GM18861 (cell line): ENCODE measurements around the gene TBKBP1.

Experiments used
- ATAC-seq: cut with Tn5 transposase; IDR thresholded peaks from one replicate; pipeline ENCODE4 v1.9.1; 2021; ENCODE audit not compliant: unreplicated experiment

The TBKBP1 gene, protein sequence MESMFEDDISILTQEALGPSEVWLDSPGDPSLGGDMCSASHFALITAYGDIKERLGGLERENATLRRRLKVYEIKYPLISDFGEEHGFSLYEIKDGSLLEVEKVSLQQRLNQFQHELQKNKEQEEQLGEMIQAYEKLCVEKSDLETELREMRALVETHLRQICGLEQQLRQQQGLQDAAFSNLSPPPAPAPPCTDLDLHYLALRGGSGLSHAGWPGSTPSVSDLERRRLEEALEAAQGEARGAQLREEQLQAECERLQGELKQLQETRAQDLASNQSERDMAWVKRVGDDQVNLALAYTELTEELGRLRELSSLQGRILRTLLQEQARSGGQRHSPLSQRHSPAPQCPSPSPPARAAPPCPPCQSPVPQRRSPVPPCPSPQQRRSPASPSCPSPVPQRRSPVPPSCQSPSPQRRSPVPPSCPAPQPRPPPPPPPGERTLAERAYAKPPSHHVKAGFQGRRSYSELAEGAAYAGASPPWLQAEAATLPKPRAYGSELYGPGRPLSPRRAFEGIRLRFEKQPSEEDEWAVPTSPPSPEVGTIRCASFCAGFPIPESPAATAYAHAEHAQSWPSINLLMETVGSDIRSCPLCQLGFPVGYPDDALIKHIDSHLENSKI

DNA sequence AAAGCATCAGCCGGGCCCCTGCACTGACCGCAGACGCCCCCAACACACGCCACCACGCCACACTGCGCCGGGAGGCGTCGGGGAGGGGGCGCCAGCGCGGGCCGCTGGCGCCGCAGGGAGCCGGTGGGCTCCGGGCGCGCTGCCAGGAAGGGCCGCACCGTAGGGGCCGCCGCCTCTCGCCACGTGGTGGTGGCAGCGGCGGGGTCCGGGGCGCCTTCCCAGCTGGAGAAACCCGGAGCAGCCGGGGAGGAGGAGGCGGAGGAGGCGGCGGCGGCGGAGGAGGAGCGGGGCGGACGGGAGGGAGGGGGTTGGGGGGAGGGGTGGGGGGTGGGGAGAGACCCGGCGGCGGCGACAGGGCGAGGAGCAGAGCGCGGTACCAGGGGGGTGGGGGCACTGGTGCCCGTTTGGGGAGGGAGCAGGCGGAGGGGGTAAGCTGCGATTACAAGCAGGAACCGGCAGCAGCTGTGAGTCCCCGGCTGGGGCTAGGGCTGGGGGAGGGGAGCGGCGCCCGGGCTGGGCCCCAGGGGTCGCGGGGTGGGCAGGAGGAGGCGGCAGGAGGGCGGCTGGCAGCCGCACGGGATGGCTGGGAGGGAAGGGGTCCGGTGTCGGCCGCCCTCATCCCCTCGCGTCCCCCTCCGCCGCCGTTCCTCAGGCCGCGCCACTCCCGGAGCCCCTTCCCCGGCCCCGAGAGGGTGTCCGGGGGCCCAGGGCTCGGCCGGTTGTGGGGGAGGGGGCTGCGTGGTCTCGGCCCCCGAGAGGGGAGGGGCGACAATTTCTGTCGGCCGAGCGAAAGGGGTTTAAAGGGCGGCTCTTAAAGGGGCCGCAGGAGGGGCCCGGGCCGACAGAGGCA lies at the start of gene TBKBP1:
TSS of gene TBKBP1 (plus strand) at position 431 of the 850 bp plus-strand sequence. CDS start 1,952 bp downstream, outside the sequence.
- ATAC-seq: no peak

DNA sequence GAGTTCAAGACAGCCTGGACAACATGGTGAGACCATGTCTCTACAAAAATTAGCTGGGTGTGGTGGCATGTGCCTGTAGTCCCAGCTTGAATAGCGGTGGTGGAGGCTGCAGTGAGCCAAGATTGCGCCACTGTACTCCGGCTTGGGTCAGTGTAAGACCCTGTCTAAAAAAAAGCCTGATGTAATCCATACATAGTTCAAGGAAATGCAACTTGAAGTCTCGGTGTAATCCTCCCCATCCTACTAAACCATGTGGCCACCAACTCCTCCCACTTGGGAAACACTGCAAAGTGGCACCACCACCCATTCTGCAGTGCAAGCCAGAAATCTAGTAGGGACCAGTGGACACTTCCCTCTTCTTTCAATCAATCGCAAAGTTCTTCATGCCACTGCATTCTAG lies 49.6 kb upstream of the TBKBP1 start:
- ATAC-seq: no peak

DNA sequence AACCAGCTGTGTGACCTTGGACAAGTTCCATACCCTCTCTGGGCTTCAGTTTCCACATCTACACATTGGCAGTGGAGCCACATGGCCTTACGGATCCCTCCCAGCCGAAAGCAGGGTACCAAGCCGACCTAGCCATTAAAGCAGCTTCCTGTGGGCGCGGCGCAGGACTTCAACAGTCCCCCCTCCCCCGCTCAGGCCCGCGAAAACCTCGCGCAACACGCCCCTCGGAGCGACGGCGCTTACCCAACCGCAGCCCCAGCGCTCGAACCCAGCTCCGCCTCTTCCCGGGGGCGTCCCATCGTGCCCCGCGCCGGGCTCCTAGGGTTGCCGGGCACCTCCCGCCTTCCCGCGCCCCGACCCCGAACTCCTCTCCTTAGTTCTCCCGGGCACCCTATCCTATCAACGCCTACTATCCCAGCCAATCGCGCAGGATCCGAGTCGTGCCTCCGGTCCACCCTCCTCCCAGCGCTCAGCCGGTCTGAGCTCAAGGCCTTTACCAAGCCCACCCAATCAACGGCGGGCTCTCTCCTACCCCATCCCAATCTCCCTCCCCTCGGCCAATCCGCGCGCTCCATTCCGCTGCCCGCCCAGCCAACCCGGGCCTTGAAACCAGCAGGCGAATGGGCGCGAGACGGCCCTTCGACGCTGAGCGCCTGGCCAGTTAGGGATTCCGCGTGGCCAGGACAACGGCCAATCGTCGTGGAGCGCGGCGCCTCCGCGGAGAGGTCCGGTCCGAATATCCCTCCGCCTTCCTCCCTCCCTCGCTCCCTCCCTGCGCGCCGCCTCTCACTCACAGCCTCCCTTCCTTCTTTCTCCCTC lies 44.6 kb upstream of the TBKBP1 start, which contains the start of gene KPNB1:
TSS of gene KPNB1 (plus strand) at position 767 of the 819 bp plus-strand sequence. CDS start 326 bp downstream, outside the sequence.
- peak; percentile 69 for ATAC-seq

DNA sequence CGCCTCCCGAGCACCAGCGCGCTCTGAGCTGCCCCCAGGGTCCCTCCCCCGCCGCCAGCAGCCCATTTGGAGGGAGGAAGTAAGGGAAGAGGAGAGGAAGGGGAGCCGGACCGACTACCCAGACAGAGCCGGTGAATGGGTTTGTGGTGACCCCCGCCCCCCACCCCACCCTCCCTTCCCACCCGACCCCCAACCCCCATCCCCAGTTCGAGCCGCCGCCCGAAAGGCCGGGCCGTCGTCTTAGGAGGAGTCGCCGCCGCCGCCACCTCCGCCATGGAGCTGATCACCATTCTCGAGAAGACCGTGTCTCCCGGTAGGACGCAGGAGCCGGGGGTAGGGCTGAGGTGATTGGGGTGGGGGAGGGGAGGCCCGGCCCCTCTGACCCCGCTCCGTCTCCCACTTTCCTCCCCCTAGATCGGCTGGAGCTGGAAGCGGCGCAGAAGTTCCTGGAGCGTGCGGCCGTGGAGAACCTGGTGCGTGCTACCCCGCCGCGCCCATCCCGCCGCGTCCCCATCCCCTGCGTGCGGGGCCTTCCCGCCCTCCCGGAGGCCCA lies 43.9 kb upstream of the TBKBP1 start:
- no peak for ATAC-seq

DNA sequence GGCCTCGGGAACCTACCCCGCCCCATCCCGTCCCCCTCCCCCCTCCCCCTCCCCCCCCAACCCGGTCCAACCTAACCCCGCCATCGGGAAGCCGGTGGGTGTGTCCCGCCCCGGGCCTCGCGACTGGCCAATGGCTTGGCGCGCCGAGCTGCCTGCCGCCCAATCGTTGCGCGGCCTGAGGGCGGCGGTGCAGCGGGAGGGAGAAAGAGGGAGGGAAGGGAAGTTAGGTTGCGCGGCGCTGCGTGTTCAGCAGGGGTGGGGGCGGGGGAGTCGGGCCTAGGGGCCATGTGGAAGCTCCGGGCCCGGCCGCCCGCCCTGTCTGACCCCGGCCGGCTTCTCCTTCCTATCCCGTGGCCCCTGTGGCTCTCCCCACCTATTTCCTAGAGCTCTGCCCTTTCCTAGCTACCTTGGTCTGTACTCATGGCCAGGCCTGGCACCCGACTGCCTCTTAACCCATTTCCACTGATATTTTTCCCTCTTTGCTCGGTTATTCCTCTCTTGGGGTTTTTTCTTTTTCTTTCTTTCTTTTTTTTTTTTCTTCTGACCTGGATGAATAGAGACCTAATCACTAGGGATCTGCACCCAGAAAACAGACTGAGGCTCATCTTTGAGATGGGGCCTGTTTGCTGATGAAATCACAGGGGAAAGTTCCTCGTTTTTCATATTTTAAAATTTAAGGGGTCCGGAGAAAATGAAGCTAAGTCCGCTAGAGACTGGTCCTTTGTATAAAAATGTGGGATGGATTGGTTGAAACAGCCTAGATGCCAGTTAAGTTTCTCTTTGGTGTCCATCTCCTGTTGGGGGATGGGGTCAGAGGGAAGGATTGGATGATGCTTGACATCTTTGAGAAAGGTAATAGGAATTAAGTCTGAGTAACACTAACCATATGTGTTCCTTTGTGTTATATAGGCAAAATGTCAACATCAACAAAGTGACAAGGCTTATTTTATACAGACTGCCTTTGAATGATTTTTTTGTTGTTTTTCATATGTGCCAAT lies 43.1 kb upstream of the TBKBP1 start:
- peak; percentile 39 for ATAC-seq

DNA sequence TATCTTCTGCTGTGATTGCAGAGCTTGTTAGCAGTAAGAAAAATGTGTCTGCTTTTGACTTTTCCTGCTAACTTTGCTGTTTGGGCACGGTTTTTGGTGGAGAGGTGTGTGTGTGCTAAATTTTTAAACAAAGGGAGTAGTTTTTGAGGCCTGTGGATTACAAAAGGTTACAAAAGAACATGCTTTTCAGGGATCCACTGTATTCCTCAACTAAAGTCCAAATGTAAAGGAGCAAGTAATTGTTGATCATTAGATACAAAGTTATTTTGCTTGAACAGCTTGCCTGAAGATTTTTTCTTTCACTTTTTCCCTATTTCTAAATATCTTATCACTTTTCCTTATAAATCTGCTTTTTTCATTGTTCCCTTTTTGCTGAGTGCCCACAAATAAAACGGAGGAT lies 42.3 kb upstream of the TBKBP1 start:
- no peak for ATAC-seq

DNA sequence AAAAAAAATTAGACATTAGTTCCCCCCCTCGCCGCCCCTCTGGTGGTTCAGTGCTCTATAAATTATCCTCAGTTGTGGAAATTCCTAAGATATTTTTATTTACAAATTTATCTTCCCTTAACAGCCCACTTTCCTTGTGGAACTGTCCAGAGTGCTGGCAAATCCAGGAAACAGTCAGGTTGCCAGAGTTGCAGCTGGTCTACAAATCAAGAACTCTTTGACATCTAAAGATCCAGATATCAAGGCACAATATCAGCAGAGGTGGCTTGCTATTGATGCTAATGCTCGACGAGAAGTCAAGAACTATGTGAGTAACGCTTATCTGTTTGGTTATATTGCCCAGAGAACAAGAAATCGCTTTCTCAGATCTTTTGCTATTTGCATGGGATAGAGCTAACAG lies 41.4 kb upstream of the TBKBP1 start:
- no peak for ATAC-seq

DNA sequence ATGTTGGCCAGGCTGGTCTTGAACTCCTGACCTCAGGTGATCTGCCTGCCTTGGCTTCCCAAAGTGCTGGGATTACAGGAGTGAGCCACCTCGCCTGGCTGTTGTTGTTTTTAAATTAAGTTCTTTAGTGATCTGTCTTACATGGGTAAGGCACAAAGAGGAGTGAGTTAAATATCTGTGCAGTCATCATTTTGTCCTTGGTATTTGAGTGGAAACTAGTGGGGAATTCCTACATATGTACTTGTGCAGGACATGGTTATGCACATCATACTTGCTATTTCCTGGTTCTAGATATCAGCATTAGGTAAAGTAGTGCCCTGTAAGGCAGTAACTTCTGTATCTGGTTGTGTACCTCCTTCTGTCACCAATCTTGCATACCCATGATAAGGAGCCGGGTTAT lies 40.5 kb upstream of the TBKBP1 start:
- ATAC-seq: no peak

DNA sequence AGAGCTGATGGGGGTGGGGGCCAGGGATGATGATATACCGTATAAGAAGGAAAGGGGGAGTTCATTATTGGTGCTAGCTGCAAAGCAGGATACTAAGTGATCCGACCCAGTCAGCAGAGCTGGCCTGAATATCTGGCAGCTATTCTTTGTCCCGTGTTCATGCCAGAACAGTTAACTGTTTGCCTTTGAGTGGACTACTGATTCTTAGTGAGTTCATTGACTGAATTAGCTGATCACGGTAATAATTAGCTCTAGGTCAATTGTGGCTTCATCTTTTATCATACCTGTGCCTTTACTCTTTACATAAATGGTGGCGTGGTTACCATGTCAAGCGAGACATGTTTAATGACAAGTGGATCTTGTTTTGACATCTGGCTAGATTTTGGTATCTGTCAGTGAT lies 39.0 kb upstream of the TBKBP1 start:
- ATAC-seq: no peak

DNA sequence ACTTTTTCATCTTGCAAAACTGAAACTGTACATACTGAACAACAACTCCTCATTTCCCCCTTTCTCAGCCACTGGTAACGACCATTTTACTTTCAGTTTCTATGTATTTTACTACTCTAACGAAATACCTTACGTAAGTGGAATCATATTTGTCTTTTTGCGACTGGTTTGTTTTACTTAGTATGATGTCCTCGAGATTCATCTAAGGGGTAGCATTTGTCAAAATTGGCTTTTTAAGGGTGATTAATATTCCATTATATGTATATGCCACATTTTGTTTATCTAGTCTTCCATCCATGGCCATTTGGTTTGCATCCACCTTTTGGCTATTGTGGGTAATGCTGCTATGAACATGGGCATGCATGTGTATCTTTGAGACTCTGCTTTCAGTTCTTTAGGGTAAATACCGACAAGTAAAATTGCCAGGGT lies 33.9 kb upstream of the TBKBP1 start:
- ATAC-seq: no peak

DNA sequence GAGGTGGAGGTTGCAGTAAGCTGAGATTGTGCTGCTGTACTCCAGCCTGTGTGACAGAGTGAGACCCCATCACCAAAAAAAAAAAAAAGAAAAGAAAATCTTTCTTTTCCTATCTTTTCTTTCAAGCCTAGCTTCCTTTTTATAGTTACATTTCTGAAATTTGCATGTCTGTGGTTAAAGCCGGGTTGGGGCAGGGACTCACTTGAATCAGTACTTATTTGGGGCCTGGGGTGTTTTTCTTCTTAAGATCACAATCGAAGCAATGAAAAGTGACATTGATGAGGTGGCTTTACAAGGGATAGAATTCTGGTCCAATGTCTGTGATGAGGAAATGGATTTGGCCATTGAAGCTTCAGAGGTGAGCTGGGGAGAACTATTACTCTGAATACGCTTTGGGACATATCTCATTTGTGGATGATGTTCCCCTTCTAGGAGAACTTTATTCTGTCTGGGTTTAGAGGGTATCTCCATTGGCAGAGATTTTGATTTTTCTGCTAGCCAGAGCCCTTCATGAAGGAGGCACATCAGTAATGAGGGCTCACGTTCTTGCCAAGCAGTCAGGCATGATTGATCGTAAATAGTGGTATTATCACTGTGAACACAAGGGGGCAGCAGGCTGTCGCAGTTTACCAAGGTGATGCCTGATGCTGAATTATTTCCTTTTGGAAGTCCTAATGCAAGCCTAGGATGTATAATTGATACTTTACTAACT lies 29.9 kb upstream of the TBKBP1 start:
- ATAC-seq: no peak

DNA sequence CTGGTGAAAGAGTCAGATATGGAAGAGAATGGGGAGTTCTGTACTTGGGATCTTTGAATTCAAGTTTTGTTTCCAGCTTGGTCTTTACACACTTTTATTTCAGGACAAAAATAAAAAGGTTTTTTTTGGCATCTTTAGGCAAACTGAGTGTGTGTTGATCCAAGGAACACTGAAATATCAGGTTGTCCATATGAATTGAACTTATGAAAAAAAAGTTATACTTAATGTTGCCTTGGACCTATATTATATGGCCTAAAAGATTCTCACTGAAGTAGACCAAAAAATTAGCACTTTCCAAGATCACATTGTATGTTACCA lies 29.4 kb upstream of the TBKBP1 start:
- ATAC-seq: no peak

DNA sequence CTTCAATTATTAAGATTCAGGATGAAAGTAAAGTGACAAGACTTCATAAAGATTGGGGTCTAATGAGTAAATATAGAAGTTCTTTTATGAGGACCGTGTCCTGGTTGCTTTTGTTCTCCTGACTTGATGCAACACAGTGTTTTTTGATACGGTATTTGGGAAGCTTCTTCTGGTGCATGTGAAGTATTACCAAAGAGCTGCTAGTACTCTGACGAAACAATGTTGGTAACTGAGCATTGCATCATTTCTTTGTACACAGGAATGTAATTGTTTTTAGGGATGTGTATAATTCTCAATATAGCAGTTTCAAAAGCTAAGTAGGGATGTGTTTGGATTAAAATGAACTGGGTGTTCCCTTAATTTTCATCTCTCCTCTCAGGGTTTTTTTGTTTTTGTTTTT lies 28.3 kb upstream of the TBKBP1 start:
- ATAC-seq: no peak

DNA sequence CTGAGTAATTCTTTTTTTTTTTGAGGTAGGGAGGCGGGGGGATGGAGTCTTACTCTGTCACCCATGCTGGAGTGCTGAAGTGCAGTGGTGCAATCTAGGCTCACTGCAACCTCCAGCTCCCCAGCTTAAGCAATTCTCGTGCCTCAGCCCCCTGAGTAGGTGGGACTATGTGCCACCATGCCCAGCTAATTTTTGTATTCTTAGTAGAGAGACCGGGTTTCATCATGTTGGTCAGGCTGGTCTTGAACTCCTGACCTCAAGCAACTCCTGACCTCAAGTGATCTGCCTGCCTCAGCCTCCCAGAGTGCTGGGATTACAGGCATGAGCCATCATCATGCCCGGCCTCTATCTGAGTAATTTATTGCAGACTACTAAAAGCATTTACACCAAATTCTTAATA lies 24.9 kb upstream of the TBKBP1 start:
- no peak for ATAC-seq

DNA sequence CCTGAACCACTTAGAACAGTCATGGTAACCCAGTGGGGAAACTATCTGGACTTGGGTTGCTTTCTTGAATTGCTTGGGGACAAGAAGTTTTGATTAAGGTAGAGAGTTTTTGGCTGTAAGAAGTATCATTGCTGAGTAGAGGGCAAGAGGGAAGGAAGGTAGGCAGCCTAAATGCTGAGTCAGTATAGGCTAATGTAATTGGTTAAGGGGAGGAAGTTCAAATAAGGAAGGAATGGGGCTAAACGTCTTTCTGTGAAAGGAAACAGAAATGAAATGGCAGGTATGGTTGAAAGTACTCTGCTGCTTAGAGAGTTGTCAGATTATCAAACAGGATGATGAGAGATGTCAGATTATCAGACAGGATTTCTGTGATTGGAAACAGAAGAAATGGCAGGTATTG lies 23.9 kb upstream of the TBKBP1 start:
- ATAC-seq: no peak

DNA sequence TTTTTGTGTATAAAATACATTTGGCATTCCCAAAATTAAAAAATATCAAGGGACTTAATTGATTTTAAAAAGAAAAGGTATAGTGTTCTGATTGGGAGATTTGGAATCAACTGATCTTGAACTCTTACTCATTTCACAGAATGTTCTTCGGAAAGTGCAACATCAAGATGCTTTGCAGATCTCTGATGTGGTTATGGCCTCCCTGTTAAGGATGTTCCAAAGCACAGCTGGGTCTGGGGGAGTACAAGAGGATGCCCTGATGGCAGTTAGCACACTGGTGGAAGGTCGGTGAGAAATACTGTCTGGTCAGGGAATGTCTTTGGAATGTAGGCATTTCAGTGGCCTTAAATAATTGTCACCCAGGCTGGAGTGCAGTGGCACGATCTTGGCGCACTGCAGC lies 19.5 kb upstream of the TBKBP1 start:
- no peak for ATAC-seq

DNA sequence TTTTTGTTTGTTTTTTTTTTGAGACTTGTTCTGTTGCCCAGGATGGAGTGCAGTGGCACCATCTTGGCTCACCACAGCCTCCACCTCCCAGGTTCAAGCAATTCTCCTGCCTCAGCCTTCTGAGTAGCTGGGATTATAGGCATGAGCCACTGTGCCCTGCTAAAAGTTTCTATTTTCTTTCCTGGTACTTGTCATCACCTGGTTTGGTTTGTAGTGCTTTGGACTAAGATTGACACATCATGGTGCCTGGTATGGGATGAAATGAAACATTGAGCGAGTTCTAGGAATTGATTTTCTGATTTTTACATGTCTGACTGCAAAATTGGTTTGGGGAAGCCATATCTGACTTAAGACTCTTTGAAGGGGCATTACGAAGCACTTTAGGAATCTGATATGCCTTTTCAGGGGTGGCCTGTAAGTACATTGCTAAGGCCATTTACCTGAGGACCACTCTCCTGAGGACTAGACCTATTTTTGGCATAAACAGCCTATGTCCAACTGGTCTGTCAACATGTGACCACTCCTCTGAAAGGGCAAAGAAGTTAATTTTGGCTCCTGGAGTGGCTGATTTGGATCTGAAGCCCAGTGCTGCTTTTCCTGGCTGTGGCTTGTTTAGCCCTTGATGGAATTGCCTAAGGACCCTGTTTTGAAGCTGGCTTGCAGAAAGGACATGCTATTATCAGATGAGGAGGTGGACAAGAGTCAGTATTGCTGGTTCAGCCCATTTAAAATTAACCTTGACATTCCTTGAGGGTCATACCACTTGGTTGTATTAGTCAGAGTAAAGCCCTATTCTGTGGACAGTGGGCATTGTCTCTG lies 18.4 kb upstream of the TBKBP1 start:
- ATAC-seq: no peak

DNA sequence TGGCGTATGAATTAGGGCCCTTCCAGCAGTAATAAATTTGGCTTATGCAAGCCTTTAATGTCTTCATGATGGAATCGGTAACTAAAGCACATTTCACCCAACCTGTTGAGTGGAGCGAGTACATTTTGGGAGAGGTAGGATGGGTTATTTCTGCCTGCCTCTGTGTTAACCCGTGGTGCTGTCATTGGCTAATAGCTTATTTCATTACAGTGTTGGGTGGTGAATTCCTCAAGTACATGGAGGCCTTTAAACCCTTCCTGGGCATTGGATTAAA lies 17.8 kb upstream of the TBKBP1 start:
- ATAC-seq: no peak
